Hepatocyte (in vitro differentiated cells): ENCODE measurements around the gene SUSD3.

Experiments
- EZH2 ChIP-seq: fragments of 200-600 bp; sonication (generic); IDR thresholded peaks from 2 replicates; pipeline ENCODE4 v1.6.1; 2016; ENCODE audit warnings: antibody characterized with exemption, mild to moderate bottlenecking, borderline replicate concordance
- EZH2phosphoT487 ChIP-seq: fragments of 200-600 bp; sonication (generic); IDR thresholded peaks from one replicate; pipeline ENCODE4 v1.6.1; 2018; ENCODE audit warnings: antibody characterized with exemption, mild to moderate bottlenecking, low read depth, moderate library complexity; ENCODE audit not compliant: unreplicated experiment, severe bottlenecking
- TF ChIP-seq, protein P1 (sequence below): fragments of 200-600 bp; sonication (generic); IDR thresholded peaks from 2 replicates; pipeline ENCODE4 v1.5.1; 2016; ENCODE audit warnings: antibody characterized with exemption, mild to moderate bottlenecking; ENCODE audit not compliant: poor library complexity

DNA sequence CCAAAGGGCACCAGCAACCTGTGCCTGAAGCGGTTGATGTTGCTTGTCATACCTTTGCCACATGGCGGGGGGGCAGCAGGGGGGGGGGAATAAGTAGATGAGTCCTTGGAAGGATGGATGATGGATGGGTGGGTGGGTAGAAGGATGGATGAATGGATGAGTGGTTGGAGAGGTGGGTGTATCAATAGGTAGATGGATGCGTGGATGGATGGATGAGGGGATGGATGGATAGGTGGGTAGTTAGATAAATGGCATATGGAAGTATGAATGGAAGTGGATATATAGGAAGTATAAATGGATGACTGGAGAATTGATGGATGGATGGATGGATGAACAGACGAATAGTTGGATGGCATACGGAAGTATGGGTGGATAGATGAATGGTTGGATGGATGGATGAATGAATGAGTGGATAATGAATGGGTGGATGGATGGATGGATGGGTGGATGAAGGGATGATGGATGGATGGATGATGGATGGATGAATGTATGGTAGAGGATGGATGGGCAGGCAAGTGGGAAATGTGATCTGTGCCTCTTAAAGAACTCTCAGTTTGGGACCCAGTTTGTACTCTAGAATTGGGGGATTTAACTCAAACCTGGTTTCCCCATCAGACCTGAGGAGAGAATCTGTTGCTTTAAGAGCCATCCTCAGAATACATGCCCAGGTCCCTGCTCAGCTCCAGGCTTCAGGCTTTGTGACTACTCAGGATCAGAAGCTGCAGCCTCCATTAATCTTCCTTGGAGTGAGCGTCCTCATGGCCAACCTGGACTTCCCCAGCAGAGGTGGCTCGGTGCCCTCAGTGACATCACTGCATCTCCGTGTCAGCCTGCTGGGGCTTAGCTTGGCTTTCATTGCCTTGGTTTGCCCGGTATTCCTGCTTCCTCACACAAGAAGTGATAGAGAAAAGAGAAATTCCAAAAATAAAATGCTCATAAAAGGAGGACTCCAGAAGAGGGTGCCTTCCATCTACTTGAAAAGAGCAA lies 27.6 kb upstream of the SUSD3 start:
- TF ChIP-seq, protein P1, sequence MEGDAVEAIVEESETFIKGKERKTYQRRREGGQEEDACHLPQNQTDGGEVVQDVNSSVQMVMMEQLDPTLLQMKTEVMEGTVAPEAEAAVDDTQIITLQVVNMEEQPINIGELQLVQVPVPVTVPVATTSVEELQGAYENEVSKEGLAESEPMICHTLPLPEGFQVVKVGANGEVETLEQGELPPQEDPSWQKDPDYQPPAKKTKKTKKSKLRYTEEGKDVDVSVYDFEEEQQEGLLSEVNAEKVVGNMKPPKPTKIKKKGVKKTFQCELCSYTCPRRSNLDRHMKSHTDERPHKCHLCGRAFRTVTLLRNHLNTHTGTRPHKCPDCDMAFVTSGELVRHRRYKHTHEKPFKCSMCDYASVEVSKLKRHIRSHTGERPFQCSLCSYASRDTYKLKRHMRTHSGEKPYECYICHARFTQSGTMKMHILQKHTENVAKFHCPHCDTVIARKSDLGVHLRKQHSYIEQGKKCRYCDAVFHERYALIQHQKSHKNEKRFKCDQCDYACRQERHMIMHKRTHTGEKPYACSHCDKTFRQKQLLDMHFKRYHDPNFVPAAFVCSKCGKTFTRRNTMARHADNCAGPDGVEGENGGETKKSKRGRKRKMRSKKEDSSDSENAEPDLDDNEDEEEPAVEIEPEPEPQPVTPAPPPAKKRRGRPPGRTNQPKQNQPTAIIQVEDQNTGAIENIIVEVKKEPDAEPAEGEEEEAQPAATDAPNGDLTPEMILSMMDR: no peak
- no peak for TF ChIP-seq EZH2phosphoT487
- no peak for TF ChIP-seq EZH2
